GM12875 (cell line): ENCODE measurements around the gene SLC38A7.

Source experiments
- H3K4me3 ChIP-seq: one replicate; pipeline ENCODE4 v1.5.1; 2011; ENCODE audit warnings: low read depth, low read length, control low read depth
- TF ChIP-seq, protein P1 (sequence below): IDR thresholded peaks from 2 replicates; pipeline ENCODE4 v1.5.1; 2011; ENCODE audit warnings: low read depth, mild to moderate bottlenecking, control low read depth, inconsistent platforms, low read length, moderate library complexity, borderline replicate concordance; ENCODE audit not compliant: insufficient read depth

Gene SLC38A7

DNA sequence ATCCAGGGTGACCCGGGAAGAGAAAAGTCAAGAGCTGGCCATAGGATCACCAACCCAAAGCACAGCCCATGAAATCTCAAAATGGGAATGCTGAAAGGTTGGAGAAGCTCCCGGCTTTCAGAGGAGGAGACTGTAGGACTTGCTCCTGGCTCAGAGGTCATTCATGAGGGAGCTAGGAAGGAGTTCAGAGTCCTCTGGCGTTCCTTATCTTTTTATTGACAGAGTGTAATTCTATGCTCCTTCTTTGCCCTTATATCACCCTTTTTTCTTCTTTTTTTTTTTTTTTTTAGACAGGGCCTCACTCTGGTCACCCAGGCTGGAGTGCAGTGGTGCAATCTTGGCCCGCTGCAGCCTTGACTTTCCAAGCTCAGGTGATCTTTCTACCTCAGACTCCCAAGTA, 27.7 kb downstream of the SLC38A7 start:
- H3K4me3 ChIP-seq: no peak overlapping the region
- TF ChIP-seq, protein P1, sequence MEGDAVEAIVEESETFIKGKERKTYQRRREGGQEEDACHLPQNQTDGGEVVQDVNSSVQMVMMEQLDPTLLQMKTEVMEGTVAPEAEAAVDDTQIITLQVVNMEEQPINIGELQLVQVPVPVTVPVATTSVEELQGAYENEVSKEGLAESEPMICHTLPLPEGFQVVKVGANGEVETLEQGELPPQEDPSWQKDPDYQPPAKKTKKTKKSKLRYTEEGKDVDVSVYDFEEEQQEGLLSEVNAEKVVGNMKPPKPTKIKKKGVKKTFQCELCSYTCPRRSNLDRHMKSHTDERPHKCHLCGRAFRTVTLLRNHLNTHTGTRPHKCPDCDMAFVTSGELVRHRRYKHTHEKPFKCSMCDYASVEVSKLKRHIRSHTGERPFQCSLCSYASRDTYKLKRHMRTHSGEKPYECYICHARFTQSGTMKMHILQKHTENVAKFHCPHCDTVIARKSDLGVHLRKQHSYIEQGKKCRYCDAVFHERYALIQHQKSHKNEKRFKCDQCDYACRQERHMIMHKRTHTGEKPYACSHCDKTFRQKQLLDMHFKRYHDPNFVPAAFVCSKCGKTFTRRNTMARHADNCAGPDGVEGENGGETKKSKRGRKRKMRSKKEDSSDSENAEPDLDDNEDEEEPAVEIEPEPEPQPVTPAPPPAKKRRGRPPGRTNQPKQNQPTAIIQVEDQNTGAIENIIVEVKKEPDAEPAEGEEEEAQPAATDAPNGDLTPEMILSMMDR: no peak

DNA sequence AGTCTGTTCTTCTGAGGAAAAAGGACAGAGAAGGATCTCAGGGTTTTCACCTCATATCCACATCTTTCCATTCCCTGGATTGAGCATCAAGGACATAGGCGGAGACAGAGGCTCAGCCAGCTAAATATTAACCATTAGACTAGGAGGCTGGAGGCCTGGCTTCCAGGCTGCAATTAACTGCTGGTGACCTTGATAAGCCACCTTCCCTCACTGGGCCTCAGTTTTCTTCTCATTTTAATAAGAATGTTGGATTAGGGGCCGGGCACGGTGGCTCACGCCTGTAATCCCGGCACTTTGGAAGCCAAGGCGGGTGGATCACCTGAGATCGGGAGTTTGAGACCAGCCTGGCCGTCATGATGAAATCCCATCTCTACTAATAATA, 29.4 kb downstream of the SLC38A7 start:
- no peak overlapping the region for H3K4me3 ChIP-seq
- TF ChIP-seq, protein P1: no peak

DNA sequence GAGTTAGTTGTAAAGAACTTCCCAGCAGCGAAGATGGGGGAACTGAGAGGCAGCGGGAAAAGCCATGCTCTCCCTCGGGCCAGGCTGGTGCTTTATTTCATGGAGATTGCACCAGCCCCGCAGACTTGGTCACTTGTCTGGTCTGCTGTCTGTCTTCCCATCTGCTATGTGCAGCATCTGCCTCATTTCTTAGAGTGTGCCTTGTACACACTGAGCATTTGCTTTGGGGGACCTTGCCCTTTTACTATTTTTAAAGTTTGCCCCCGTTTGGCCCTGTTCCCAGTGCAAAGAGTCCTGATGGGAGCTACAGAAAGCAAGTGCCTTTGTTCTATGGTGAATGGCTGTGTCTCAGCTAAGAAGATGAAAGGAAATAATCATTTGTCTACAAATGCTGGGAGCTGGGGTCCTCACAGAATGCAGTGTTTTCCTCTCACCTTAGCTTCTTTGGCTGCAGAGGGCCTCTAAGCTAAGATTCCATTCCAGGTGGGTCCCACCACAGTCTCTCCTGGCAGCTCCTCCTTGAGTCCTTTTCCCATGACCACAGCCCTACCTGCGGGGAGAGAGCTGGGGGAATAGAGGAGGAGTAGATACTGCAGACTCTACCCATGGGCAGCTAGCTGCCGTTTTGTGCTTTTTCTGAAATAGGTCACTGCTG, 29.9 kb downstream of the SLC38A7 start:
- H3K4me3 ChIP-seq: no peak overlapping the region
- TF ChIP-seq, protein P1: no peak

DNA sequence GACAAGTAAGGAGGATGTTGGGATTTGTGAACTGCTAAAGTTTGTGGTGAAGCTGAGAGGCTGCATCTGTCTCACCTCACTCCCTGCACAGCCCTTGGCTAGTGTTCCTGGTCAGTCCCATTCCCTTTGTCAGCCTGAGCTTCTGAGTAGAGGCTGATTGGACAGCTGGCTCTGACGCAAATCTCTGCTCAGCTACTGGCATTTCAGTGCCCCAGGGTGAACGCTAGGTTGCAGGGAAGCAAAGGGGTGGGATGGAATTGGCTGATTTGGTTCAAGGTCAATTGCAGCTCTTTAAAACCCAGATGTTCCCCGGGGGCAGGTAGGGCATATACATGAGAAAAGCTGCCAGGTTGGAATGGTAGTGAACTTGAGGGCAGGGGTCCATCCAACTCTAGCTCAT, 31.8 kb downstream of the SLC38A7 start:
- no peak overlapping the region for H3K4me3 ChIP-seq
- TF ChIP-seq, protein P1: no peak

DNA sequence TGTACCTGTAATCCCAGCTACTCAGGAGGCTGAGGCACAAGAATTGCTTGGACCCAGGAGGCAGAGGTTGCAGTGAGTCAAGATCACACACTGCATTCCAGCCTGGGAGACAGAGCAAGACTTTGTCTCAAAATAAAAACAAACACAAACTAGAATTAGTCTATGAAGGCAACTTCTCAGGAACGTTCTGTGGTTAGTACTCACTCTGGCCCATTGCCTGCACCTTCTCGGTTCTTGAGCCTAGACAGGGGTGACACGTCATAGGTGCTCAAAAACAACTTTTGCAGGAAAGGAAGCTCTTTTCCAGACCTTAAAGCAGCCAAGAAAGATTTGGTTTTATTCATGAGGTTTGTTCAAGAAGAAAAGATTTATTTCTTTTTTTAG, 32.6 kb downstream of the SLC38A7 start:
- H3K4me3 ChIP-seq: no peak overlapping the region
- TF ChIP-seq, protein P1: no peak

DNA sequence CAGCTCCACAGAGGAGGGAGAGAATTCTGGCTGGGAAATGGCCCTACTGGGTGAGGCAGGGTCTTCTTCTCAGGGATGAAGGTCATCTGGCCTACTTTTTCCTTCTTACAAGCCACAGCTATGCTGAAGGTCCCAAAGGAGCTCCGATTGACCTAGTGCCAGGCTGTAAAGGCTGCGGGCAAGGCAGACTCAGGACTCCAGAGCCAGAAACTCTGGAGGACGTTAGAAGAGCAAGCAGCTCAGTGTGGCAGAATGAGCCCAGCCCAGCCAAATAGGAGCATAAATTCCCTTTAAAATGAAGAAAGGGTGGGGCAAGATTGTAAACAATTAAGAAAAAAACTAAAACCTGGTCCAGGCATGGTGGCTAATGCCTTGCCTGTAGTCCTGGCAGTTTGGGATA, 34.9 kb downstream of the SLC38A7 start:
- TF ChIP-seq, protein P1: no peak
- H3K4me3 ChIP-seq: no peak overlapping the region

DNA sequence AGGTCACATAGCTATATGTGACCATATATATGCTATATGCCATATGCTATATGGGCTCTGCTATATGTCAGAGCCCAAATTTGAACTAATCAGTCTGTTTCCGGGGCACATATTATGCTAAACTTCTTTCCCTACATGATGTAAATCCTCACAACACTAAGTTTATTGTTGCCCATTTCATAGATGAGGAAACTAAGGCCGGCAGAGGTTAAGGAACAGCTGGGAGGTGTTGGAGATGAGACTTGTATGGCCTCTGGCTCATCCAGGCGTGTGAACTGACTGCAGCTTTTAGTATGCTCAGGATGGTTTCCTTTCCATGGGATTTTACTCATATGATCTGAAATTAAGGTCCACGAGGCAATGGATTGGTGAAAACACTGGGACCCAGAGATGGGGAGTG, 37.5 kb downstream of the SLC38A7 start:
- TF ChIP-seq, protein P1: no peak
- no peak overlapping the region for H3K4me3 ChIP-seq
